ENCODE results near the gene PTPRN. TPM values are rescaled to one million over a fixed set of nuclear protein-coding genes. Genes with fewer than 3 reads are reported as not detected.

PTPRN gene
- total and polyA plus RNA-seq, 9 of the 15 experiments (the other 6 are each of a cell fraction or from before 2014, with no cell fraction given): 0.15 to 2.4 (median 0.43) TPM; not detected in 1

DNA sequence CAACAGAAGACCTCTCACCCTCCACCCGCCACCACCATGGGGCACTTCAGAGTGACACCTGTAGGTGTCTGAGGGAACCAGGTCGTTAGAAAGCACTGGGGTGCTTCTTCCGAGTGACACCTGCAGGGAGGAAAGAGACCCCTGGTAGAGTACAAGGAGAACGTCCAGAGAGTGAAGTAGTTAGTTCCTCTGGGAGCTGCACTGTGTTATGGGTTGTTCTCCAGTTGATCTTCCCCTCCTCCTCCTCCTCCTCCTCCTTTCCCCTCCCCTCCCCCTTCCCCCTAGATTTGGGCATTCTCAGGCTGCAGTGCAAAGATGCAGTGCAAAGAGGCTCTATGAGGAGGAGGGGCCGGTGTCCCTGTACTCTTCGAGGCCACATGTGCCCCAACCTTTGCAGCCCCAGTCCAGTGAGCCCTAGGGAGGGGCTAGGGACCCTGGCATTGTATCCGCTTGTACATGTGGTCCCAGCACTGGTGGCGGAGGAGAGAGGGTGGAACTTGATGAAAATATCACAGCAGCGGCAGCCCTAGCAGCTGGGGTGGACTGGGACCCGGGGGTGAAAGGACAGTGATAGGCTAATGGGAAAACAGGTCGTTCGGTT, 29.2 kb downstream of the PTPRN start (continued):
- TF ChIP-seq KDM4B (IDR thresholded peaks at IDR 0.05; ENCODE audit: borderline replicate concordance in 2 of 2, low read depth in 1 of 2) (0 out of 4 replicates have a peak, but pooled peaks of 1 of the 2 experiments have one; percentile 43), SMAD3 (CRISPR knock-in tag; conservative IDR thresholded peaks at IDR 0.05) (no peak), ZNF263 (CRISPR knock-in tag; IDR thresholded peaks at IDR 0.05; ENCODE audit: borderline replicate concordance) (peak; percentile 76; the same call in 1 of the 2 replicates), TOE1 (IDR thresholded peaks at IDR 0.05; ENCODE audit: borderline replicate concordance) (0 out of 2 replicates have a peak, but pooled peaks have one; percentile 7), TOE1 (CRISPR knock-in tag; IDR thresholded peaks at IDR 0.05; ENCODE audit: borderline replicate concordance, low read depth) (no peak), HDAC2 (IDR thresholded peaks at IDR 0.05) (no peak; the same call in 1 of the 2 replicates), STAG1 (CRISPR knock-in tag; IDR thresholded peaks at IDR 0.05; ENCODE audit: borderline replicate concordance) (no peak), ZNF583 (CRISPR knock-in tag; IDR thresholded peaks at IDR 0.05) (no peak), KAT7 (CRISPR knock-in tag; IDR thresholded peaks at IDR 0.05; ENCODE audit: borderline replicate concordance) (0 out of 2 replicates have a peak, but pooled peaks have one; percentile 52), ZNF253 (CRISPR knock-in tag; conservative IDR thresholded peaks at IDR 0.05) (no peak), MTA1 (IDR thresholded peaks at IDR 0.05; ENCODE audit: borderline replicate concordance) (peak; percentile 83; the same call in 1 of the 2 replicates), XRCC4 (IDR thresholded peaks at IDR 0.05; ENCODE audit: extremely low read depth, insufficient read depth, insufficient read length) (no peak)
- TF ChIP-seq, protein P1, sequence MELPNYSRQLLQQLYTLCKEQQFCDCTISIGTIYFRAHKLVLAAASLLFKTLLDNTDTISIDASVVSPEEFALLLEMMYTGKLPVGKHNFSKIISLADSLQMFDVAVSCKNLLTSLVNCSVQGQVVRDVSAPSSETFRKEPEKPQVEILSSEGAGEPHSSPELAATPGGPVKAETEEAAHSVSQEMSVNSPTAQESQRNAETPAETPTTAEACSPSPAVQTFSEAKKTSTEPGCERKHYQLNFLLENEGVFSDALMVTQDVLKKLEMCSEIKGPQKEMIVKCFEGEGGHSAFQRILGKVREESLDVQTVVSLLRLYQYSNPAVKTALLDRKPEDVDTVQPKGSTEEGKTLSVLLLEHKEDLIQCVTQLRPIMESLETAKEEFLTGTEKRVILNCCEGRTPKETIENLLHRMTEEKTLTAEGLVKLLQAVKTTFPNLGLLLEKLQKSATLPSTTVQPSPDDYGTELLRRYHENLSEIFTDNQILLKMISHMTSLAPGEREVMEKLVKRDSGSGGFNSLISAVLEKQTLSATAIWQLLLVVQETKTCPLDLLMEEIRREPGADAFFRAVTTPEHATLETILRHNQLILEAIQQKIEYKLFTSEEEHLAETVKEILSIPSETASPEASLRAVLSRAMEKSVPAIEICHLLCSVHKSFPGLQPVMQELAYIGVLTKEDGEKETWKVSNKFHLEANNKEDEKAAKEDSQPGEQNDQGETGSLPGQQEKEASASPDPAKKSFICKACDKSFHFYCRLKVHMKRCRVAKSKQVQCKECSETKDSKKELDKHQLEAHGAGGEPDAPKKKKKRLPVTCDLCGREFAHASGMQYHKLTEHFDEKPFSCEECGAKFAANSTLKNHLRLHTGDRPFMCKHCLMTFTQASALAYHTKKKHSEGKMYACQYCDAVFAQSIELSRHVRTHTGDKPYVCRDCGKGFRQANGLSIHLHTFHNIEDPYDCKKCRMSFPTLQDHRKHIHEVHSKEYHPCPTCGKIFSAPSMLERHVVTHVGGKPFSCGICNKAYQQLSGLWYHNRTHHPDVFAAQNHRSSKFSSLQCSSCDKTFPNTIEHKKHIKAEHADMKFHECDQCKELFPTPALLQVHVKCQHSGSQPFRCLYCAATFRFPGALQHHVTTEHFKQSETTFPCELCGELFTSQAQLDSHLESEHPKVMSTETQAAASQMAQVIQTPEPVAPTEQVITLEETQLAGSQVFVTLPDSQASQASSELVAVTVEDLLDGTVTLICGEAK (IDR thresholded peaks at IDR 0.05): peak; percentile 50; the same call in 1 of the 2 replicates
- TF ChIP-seq, protein P1 (CRISPR knock-in tag; IDR thresholded peaks at IDR 0.05): no peak
- TF ChIP-seq, protein P2, sequence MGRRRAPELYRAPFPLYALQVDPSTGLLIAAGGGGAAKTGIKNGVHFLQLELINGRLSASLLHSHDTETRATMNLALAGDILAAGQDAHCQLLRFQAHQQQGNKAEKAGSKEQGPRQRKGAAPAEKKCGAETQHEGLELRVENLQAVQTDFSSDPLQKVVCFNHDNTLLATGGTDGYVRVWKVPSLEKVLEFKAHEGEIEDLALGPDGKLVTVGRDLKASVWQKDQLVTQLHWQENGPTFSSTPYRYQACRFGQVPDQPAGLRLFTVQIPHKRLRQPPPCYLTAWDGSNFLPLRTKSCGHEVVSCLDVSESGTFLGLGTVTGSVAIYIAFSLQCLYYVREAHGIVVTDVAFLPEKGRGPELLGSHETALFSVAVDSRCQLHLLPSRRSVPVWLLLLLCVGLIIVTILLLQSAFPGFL (CRISPR knock-in tag; IDR thresholded peaks at IDR 0.05): no peak
- TF ChIP-seq, protein P3, sequence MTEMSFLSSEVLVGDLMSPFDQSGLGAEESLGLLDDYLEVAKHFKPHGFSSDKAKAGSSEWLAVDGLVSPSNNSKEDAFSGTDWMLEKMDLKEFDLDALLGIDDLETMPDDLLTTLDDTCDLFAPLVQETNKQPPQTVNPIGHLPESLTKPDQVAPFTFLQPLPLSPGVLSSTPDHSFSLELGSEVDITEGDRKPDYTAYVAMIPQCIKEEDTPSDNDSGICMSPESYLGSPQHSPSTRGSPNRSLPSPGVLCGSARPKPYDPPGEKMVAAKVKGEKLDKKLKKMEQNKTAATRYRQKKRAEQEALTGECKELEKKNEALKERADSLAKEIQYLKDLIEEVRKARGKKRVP (CRISPR knock-in tag; IDR thresholded peaks at IDR 0.05): no peak
